NK-92 (cell line): ENCODE measurements around the gene HAO1.

Experiments
- DNase-seq: peaks from one replicate; lab custom pipeline; 2025; ENCODE audit not compliant: unreplicated experiment; lab: John Stamatoyannopoulos, UW

HAO1 gene

GRCh38 chr20:7930343-7930742 is 9.9 kb downstream of the HAO1 start:
- no peak for DNase-seq

GRCh38 chr20:7926767-7927166 is 13.5 kb downstream of the HAO1 start:
- DNase-seq, result no peak

- DNase-seq, result no peak
Measured at GRCh38 chr20:7926323-7926722, 13.9 kb downstream of the HAO1 start.

GRCh38 chr20:7924692-7925091 is 15.6 kb downstream of the HAO1 start:
- no peak for DNase-seq

- DNase-seq, result no peak
Measured at GRCh38 chr20:7916648-7917047, 23.6 kb downstream of the HAO1 start.

GRCh38 chr20:7912551-7912950 is 27.7 kb downstream of the HAO1 start:
- no peak for DNase-seq

GRCh38 chr20:7911586-7912330 is 28.5 kb downstream of the HAO1 start:
- DNase-seq, result no peak

GRCh38 chr20:7908905-7909304 is 31.4 kb downstream of the HAO1 start:
- DNase-seq, result no peak

GRCh38 chr20:7903429-7903828 is 36.8 kb downstream of the HAO1 start:
- no peak for DNase-seq

- no peak for DNase-seq
Measured at GRCh38 chr20:7902879-7903278, 37.4 kb downstream of the HAO1 start.

- no peak for DNase-seq
Measured at GRCh38 chr20:7897781-7898364, 42.4 kb downstream of the HAO1 start.

- DNase-seq, result no peak
Measured at GRCh38 chr20:7893014-7893730, 47.1 kb downstream of the HAO1 start.

- no peak for DNase-seq
Measured at GRCh38 chr20:7891705-7892104, 48.6 kb downstream of the HAO1 start.

GRCh38 chr20:7889736-7890135 is 50.5 kb downstream of the HAO1 start:
- no peak for DNase-seq

- no peak for DNase-seq
Measured at GRCh38 chr20:7883741-7884140, 56.5 kb downstream of the HAO1 start.

- no peak for DNase-seq
Measured at GRCh38 chr20:7883309-7883708, 56.9 kb downstream of the HAO1 start.

- DNase-seq, result no peak
Measured at GRCh38 chr20:7882076-7882475, 58.2 kb downstream of the HAO1 start.

- no peak for DNase-seq
Measured at GRCh38 chr20:7881551-7881950, 58.7 kb downstream of the HAO1 start.

- DNase-seq, result no peak
Measured at GRCh38 chr20:7879883-7880282, 60.4 kb downstream of the HAO1 start.

- DNase-seq, result no peak
Measured at GRCh38 chr20:7868108-7868507, 72.2 kb downstream of the HAO1 start.

- DNase-seq, result no peak
Measured at GRCh38 chr20:7866285-7866684, 74.0 kb downstream of the HAO1 start.

GRCh38 chr20:7859356-7859802 is 80.9 kb downstream of the HAO1 start:
- DNase-seq, result no peak
